OCI-LY7 (cell line): ENCODE data around the gene CKM. TPM values are rescaled to one million over a fixed set of nuclear protein-coding genes. Genes with fewer than 3 reads are reported as not detected.
A peak's percentile ranks its signal among the peaks of the same experiment; 100 is the strongest.

Experiments
- BruUV-seq: library from RNA; stranded (reverse); fragments of 400-500 nt; replicated peaks from 2 replicates; lab custom pipeline; 2021; lab: Mats Ljungman, UMichigan
- CTCF ChIA-PET: fragments of 300-600 bp; sonication (Branson Sonifier 250); formaldehyde crosslinking; loops from one replicate; lab custom pipeline; 2022; ENCODE audit warnings: antibody characterized with exemption; ENCODE audit not compliant: unreplicated experiment; lab: Charles Lee
- POLR2A ChIA-PET: fragments of 300-600 bp; sonication (Branson Sonifier 250); formaldehyde crosslinking; loops from one replicate; lab custom pipeline; 2022; ENCODE audit warnings: antibody characterized with exemption; lab: Charles Lee
- DNase-seq: peaks from one replicate; pipeline ENCODE4 v3.0.0-alpha.2; 2015; ENCODE audit warnings: low spot score
- H2AFZ ChIP-seq: fragments of 200-600 bp; sonication (generic), shearing (Covaris generic); 2 replicates; pipeline ENCODE4 v1.6.1; 2014; ENCODE audit warnings: mild to moderate bottlenecking, antibody characterized with exemption, low read length, moderate library complexity
- H3K27ac ChIP-seq: fragments of 200-600 bp; sonication (generic); 2 replicates; pipeline ENCODE4 v1.5.1; 2014; ENCODE audit warnings: mixed run types, low read depth, mild to moderate bottlenecking, moderate library complexity, low read length, inconsistent platforms; ENCODE audit not compliant: poor library complexity, severe bottlenecking
- H3K36me3 ChIP-seq: fragments of 200-600 bp; sonication (generic); 2 replicates; pipeline ENCODE4 v1.6.1; 2014; ENCODE audit warnings: mild to moderate bottlenecking, antibody characterized with exemption, low read length, moderate library complexity, mixed read lengths; ENCODE audit not compliant: insufficient read depth
- H3K4me1 ChIP-seq: fragments of 200-600 bp; sonication (generic); 2 replicates; pipeline ENCODE4 v1.5.1; 2014; ENCODE audit warnings: mild to moderate bottlenecking, low read length; ENCODE audit not compliant: insufficient read depth, poor library complexity, severe bottlenecking
- H3K4me2 ChIP-seq: fragments of 200-600 bp; sonication (generic); 2 replicates; pipeline ENCODE4 v1.6.1; 2014; ENCODE audit warnings: mild to moderate bottlenecking, low read length
- H3K4me3 ChIP-seq: fragments of 200-600 bp; sonication (generic); 2 replicates; pipeline ENCODE4 v1.5.1; 2014; ENCODE audit warnings: mild to moderate bottlenecking, low read depth, low read length; ENCODE audit not compliant: poor library complexity, severe bottlenecking
- H3K79me2 ChIP-seq: fragments of 200-600 bp; sonication (generic); 2 replicates; pipeline ENCODE4 v1.6.1; 2016; ENCODE audit warnings: low read depth, mild to moderate bottlenecking, low read length, moderate library complexity, mixed read lengths; ENCODE audit not compliant: insufficient read depth
- H3K9me2 ChIP-seq: fragments of 200-600 bp; sonication (generic); 2 replicates; pipeline ENCODE4 v1.6.1; 2016; ENCODE audit warnings: mild to moderate bottlenecking, low read length, mixed read lengths; ENCODE audit not compliant: insufficient read depth
- H3K9me3 ChIP-seq: fragments of 200-600 bp; sonication (generic); 2 replicates; pipeline ENCODE4 v1.6.1; 2014; ENCODE audit warnings: mild to moderate bottlenecking, mixed run types, low read length, mixed read lengths
- H4K20me1 ChIP-seq: fragments of 200-600 bp; sonication (generic); 2 replicates; pipeline ENCODE4 v1.6.1; 2014; ENCODE audit warnings: mild to moderate bottlenecking, antibody characterized with exemption, low read length, moderate library complexity, mixed read lengths; ENCODE audit not compliant: insufficient read depth
- EZH2phosphoT487 ChIP-seq: fragments of 200-600 bp; sonication (generic); IDR thresholded peaks from 2 replicates; pipeline ENCODE4 v1.6.1; 2018; ENCODE audit warnings: low read depth, borderline replicate concordance, mild to moderate bottlenecking, mixed run types, antibody characterized with exemption, low read length, moderate library complexity, mixed read lengths
- intact Hi-C: fragments of 100-400 bp; cut with micrococcal nuclease; formaldehyde crosslinking; loops from one replicate; pipeline ENCODE4 v1.10.0; 2022; ENCODE audit not compliant: unreplicated experiment
- total RNA-seq, 2 experiments: library from RNA; depleted of rRNA in 1 of 2; stranded (reverse); fragments of >200 nt in 1 of 2; shearing (Covaris generic) in 1 of 2; gene quantifications; 2 replicates each; pipeline ENCODE4 v1.2.3, GENCODE V29; 2014 to 2022
- TF ChIP-seq, protein P1 (sequence below): fragments of 200-600 bp; sonication (generic); conservative IDR thresholded peaks from 2 replicates; pipeline ENCODE4 v1.5.1; 2014; ENCODE audit warnings: mild to moderate bottlenecking, antibody characterized with exemption, low read length, moderate library complexity, mixed read lengths

CKM gene
- total RNA-seq, 2 experiments from 2014 or later, result not detected

DNA sequence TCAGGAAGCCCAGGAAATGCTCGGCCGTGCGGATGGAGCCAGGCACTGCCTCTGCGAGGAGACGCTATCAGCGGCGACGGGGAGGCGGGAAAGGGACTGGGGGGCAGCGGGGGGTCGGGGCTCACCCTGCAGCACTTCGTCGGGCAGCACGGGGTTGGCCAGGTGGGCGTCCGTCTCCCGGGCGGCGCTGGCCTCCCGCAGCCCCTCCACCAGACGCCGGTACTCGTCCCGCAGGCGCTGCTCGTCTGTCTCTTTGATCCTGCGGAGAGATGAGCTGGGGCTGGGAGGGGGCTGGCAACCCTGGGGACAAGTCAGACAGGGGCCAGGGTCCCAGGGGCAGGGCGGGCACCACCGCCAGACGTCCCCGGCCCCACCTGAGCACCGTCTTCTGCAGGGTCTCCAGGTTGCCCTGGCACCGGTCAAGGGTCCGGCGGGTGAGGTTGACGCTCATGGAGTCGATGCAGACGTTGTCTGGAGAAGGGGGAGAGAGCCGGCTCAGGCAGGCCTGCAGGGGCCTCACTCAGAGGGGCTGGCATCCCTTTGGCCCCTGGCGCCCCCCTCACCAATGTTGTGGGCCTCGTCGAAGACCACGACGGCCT, 41.3 kb upstream of the CKM start:
- no peak overlapping the region for H3K4me3 ChIP-seq
- no peaks in the 10 kb centered on the region for H3K79me2 ChIP-seq
- POLR2A ChIA-PET, result no interaction called here
- TF ChIP-seq EZH2phosphoT487, result no peak
- TF ChIP-seq, protein P1, sequence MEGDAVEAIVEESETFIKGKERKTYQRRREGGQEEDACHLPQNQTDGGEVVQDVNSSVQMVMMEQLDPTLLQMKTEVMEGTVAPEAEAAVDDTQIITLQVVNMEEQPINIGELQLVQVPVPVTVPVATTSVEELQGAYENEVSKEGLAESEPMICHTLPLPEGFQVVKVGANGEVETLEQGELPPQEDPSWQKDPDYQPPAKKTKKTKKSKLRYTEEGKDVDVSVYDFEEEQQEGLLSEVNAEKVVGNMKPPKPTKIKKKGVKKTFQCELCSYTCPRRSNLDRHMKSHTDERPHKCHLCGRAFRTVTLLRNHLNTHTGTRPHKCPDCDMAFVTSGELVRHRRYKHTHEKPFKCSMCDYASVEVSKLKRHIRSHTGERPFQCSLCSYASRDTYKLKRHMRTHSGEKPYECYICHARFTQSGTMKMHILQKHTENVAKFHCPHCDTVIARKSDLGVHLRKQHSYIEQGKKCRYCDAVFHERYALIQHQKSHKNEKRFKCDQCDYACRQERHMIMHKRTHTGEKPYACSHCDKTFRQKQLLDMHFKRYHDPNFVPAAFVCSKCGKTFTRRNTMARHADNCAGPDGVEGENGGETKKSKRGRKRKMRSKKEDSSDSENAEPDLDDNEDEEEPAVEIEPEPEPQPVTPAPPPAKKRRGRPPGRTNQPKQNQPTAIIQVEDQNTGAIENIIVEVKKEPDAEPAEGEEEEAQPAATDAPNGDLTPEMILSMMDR, result no peak
- H3K4me1 ChIP-seq, result no peaks in the 10 kb centered on the region
- H2AFZ ChIP-seq, result no peak overlapping the region
- BruUV-seq, result no TSS peak
- no peaks in the 10 kb centered on the region for H3K9me2 ChIP-seq
- H3K27ac ChIP-seq, result no peak overlapping the region
- H4K20me1 ChIP-seq, result no peaks in the 10 kb centered on the region
- no peak overlapping the region for H3K4me2 ChIP-seq
- DNase-seq, result no peak
- CTCF ChIA-PET, result no interaction called here
- H3K9me3 ChIP-seq, result no peaks in the 10 kb centered on the region
- intact Hi-C loops, result no loop called here
- H3K36me3 ChIP-seq, result peaks cover 13% of the 10 kb centered on the region; the same call in 1 of the 2 replicates

DNA sequence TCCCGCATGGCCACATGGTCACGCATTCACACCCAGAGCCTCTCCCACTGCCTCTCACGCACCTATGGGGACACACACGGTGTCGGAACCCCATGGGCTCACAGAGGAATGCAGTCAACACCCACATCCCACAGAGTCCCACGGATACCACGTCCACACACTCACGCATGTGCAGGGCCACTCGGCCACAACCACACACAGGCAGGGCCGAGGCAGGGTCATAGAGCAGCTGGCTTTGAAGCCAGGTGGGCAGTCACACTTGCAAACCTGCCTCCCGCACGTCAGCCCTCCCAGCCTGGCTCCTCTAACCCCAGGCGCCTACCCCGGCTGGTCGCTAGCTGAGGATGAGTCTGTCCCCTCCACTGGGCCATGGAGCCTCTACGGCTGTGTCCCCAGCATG, 39.6 kb upstream of the CKM start:
- H3K79me2 ChIP-seq, result no peaks in the 10 kb centered on the region
- no peak overlapping the region for H2AFZ ChIP-seq
- H3K4me1 ChIP-seq, result no peaks in the 10 kb centered on the region
- BruUV-seq, result no TSS peak
- DNase-seq, result no peak
- H4K20me1 ChIP-seq, result no peaks in the 10 kb centered on the region
- H3K4me3 ChIP-seq, result no peak overlapping the region
- peaks cover 18% of the 10 kb centered on the region; the same call in 1 of the 2 replicates for H3K36me3 ChIP-seq
- H3K4me2 ChIP-seq, result no peak overlapping the region
- TF ChIP-seq, protein P1, result no peak
- TF ChIP-seq EZH2phosphoT487, result no peak
- no peak overlapping the region for H3K27ac ChIP-seq
- CTCF ChIA-PET, result no interaction called here
- H3K9me2 ChIP-seq, result no peaks in the 10 kb centered on the region
- intact Hi-C loops, result no loop called here
- H3K9me3 ChIP-seq, result no peaks in the 10 kb centered on the region
- POLR2A ChIA-PET, result no interaction called here

DNA sequence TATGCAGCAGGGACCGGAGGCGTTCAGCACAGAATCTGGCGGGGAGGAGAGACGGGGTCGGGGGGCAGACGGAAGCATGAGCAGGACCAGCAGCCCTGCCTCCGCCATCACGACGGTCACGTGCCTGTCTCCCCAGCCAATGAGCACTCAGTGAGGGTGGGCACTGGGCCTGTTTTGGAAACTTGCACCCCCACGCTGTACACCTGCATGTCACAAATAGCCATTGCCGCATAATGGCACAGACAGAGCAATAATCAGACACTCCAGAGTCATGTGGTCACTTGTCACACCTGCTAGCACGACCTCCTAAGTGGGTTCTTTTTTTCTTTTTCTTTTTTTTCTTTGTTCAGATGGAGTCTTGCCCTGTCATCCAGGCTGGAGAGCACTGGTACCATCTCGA, 38.9 kb upstream of the CKM start:
- intact Hi-C loops, result no loop called here
- BruUV-seq, result no TSS peak
- H3K9me3 ChIP-seq, result no peaks in the 10 kb centered on the region
- no peaks in the 10 kb centered on the region for H4K20me1 ChIP-seq
- POLR2A ChIA-PET, result no interaction called here
- H3K9me2 ChIP-seq, result no peaks in the 10 kb centered on the region
- H3K4me2 ChIP-seq, result no peak overlapping the region
- H3K4me1 ChIP-seq, result no peaks in the 10 kb centered on the region
- H2AFZ ChIP-seq, result no peak overlapping the region
- H3K79me2 ChIP-seq, result no peaks in the 10 kb centered on the region
- H3K36me3 ChIP-seq, result peaks cover 18% of the 10 kb centered on the region; the same call in 1 of the 2 replicates
- peak; percentile 42 for DNase-seq
- no peak for TF ChIP-seq EZH2phosphoT487
- TF ChIP-seq, protein P1, result no peak
- CTCF ChIA-PET, result no interaction called here
- H3K27ac ChIP-seq, result no peak overlapping the region
- H3K4me3 ChIP-seq, result no peak overlapping the region
